ENCODE results near the gene PHTF2. TPM values are rescaled to one million over a fixed set of nuclear protein-coding genes. Genes with fewer than 3 reads are reported as not detected.

The PHTF2 gene
- total RNA-seq, 1 experiment from 2014 or later = 36.9 TPM

DNA sequence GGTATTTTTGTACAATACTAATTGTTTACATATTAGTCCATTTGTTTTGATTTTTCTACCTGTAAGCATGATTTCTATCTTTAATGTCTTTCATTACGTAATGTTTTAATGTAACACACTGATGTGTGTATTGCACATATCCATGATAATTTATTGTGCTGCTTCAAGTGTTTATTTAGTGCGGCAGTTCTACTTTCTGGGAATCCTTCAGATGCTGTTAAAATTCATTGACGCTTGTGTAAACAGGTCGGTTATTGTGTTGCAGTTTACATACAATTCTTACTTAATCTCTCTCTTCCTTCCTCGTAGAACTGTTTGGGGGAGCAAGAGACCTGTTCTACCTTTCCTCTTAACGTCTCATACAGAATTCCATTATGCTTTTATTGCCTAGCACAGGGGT is 7.2 kb upstream of the PHTF2 start:
- peaks cover 8% of the 10 kb centered on the region for H3K4me1 ChIP-seq
- no peak for DNase-seq
- Mint-ChIP-seq H3K9me3 (ENCODE audit: unreplicated experiment) (no peaks in the 10 kb centered on the region), H3K4me3 (ENCODE audit: unreplicated experiment) (no peak overlapping the region), H3K27me3 (ENCODE audit: insufficient read depth, unreplicated experiment) (no peaks in the 10 kb centered on the region), H3K4me1 (ENCODE audit: low read depth, unreplicated experiment) (peaks cover 12% of the 10 kb centered on the region), H3K36me3 (ENCODE audit: insufficient read depth, unreplicated experiment) (peaks cover 41% of the 10 kb centered on the region), H3K27ac (ENCODE audit: unreplicated experiment) (no peak overlapping the region)
- ChIA-PET POLR2A (no interaction called here), CTCF (no interaction called here)
- TF ChIP-seq, protein P1, sequence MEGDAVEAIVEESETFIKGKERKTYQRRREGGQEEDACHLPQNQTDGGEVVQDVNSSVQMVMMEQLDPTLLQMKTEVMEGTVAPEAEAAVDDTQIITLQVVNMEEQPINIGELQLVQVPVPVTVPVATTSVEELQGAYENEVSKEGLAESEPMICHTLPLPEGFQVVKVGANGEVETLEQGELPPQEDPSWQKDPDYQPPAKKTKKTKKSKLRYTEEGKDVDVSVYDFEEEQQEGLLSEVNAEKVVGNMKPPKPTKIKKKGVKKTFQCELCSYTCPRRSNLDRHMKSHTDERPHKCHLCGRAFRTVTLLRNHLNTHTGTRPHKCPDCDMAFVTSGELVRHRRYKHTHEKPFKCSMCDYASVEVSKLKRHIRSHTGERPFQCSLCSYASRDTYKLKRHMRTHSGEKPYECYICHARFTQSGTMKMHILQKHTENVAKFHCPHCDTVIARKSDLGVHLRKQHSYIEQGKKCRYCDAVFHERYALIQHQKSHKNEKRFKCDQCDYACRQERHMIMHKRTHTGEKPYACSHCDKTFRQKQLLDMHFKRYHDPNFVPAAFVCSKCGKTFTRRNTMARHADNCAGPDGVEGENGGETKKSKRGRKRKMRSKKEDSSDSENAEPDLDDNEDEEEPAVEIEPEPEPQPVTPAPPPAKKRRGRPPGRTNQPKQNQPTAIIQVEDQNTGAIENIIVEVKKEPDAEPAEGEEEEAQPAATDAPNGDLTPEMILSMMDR (IDR thresholded peaks at IDR 0.05; ENCODE audit: insufficient read depth in 1 of 2, low read depth in 1 of 2, low read length in 1 of 2, severe bottlenecking in 1 of 2, unreplicated experiment in 1 of 2) = no peak
- no peaks in the 10 kb centered on the region; the same call in 1 of the 2 replicates for H3K9me3 ChIP-seq
- no peaks in the 10 kb centered on the region for H3K27me3 ChIP-seq (replicated peaks; ENCODE audit: control insufficient read depth, insufficient read depth, low read length)
- no peak overlapping the region for H3K4me3 ChIP-seq (ENCODE audit: low read depth, low read length)
- intact Hi-C loops (cut with micrococcal nuclease; ENCODE audit: unreplicated experiment) = no loop called here
- no peaks in the 10 kb centered on the region for H3K36me3 ChIP-seq (ENCODE audit: control insufficient read depth, insufficient read depth, low read length)
- no TSS peak for BruUV-seq (replicated peaks)

DNA sequence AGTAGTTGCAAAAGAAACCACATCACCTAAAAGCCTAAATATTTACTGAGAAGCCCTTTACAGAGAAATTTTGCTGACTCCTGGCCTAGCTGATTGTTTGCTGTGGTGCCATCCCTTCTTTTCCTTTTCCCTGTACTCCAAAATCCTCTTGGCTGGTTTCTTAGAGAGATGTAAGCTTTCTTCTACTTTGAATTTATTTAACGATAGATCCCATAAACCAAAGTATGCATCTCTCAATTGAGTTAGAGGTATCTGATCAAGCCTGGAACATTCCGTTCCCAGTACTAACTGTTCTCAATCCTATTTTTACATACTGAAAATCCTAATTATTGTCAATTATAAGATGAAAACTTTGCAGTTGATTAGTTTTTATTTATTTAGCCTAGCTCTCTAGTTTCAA is 6.6 kb upstream of the PHTF2 start:
- Histone ChIP-seq H3K4me1 (peaks cover 13% of the 10 kb centered on the region), H3K9me3 (no peaks in the 10 kb centered on the region), H3K4me3 (ENCODE audit: low read depth, low read length) (no peak overlapping the region), H3K27me3 (replicated peaks; ENCODE audit: control insufficient read depth, insufficient read depth, low read length) (no peaks in the 10 kb centered on the region), H3K36me3 (ENCODE audit: control insufficient read depth, insufficient read depth, low read length) (no peaks in the 10 kb centered on the region)
- Mint-ChIP-seq H3K4me1 (ENCODE audit: low read depth, unreplicated experiment) (peaks cover 17% of the 10 kb centered on the region), H3K9me3 (ENCODE audit: unreplicated experiment) (no peaks in the 10 kb centered on the region), H3K27ac (ENCODE audit: unreplicated experiment) (no peak overlapping the region), H3K36me3 (ENCODE audit: insufficient read depth, unreplicated experiment) (peaks cover 47% of the 10 kb centered on the region), H3K27me3 (ENCODE audit: insufficient read depth, unreplicated experiment) (no peaks in the 10 kb centered on the region), H3K4me3 (ENCODE audit: unreplicated experiment) (no peak overlapping the region)
- intact Hi-C loops (cut with micrococcal nuclease; ENCODE audit: unreplicated experiment) = no loop called here
- TF ChIP-seq, protein P1 (IDR thresholded peaks at IDR 0.05; ENCODE audit: insufficient read depth in 1 of 2, low read depth in 1 of 2, low read length in 1 of 2, severe bottlenecking in 1 of 2, unreplicated experiment in 1 of 2) = no peak
- DNase-seq = no peak
- ChIA-PET CTCF (no interaction called here), POLR2A (no interaction called here)
- no TSS peak for BruUV-seq (replicated peaks)

DNA sequence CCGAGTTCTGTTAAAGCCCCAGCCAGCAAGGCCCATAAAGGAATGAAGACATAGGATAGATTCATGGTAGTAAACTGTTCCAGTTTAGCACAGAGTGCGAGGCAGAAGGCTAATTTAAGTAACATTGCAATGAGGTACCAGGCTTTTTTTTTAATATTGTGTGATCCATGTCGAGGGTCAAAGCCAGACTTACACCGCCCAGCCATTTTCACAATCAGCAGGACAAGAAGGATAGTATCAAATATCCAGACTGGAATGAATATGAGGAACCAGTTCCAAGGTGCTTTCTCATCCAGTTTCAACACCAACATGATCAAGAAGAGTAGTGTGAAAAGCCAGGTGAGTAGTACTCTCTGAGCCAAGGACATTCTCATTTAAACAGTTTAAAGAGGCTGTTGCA is 4.6 kb upstream of the PHTF2 start:
- H3K4me3 Mint-ChIP-seq (ENCODE audit: unreplicated experiment) = no peak overlapping the region
- H3K9me3 Mint-ChIP-seq (ENCODE audit: unreplicated experiment) = no peaks in the 10 kb centered on the region
- intact Hi-C loops (cut with micrococcal nuclease; ENCODE audit: unreplicated experiment) = no loop called here
- H3K4me1 Mint-ChIP-seq (ENCODE audit: low read depth, unreplicated experiment) = peaks cover 17% of the 10 kb centered on the region
- H3K9me3 ChIP-seq = no peaks in the 10 kb centered on the region
- H3K36me3 ChIP-seq (ENCODE audit: control insufficient read depth, insufficient read depth, low read length) = no peaks in the 10 kb centered on the region
- TF ChIP-seq, protein P1 (IDR thresholded peaks at IDR 0.05; ENCODE audit: insufficient read depth in 1 of 2, low read depth in 1 of 2, low read length in 1 of 2, severe bottlenecking in 1 of 2, unreplicated experiment in 1 of 2) = no peak
- no TSS peak for BruUV-seq (replicated peaks)
- H3K27me3 Mint-ChIP-seq (ENCODE audit: insufficient read depth, unreplicated experiment) = no peaks in the 10 kb centered on the region
- no peak overlapping the region for H3K27ac Mint-ChIP-seq (ENCODE audit: unreplicated experiment)
- no peak for DNase-seq
- H3K27me3 ChIP-seq (replicated peaks; ENCODE audit: control insufficient read depth, insufficient read depth, low read length) = no peaks in the 10 kb centered on the region
- peaks cover 17% of the 10 kb centered on the region for H3K4me1 ChIP-seq
- H3K4me3 ChIP-seq (ENCODE audit: low read depth, low read length) = no peak overlapping the region
- peaks cover 47% of the 10 kb centered on the region for H3K36me3 Mint-ChIP-seq (ENCODE audit: insufficient read depth, unreplicated experiment)
- ChIA-PET CTCF (no interaction called here), POLR2A (no interaction called here)

Measured in Caco-2 (cell line).